Middle frontal gyrus (tissue), 1 donor: ENCODE measurements around the gene PSMB7.
A peak's percentile ranks its signal among the peaks of the same experiment; 100 is the strongest.

Source experiments
- DNase-seq: peaks from one replicate; pipeline ENCODE4 v3.0.0-alpha.2; 2015; ENCODE audit warnings: low spot score; ENCODE audit errors: extremely low spot score

The PSMB7 gene

DNA sequence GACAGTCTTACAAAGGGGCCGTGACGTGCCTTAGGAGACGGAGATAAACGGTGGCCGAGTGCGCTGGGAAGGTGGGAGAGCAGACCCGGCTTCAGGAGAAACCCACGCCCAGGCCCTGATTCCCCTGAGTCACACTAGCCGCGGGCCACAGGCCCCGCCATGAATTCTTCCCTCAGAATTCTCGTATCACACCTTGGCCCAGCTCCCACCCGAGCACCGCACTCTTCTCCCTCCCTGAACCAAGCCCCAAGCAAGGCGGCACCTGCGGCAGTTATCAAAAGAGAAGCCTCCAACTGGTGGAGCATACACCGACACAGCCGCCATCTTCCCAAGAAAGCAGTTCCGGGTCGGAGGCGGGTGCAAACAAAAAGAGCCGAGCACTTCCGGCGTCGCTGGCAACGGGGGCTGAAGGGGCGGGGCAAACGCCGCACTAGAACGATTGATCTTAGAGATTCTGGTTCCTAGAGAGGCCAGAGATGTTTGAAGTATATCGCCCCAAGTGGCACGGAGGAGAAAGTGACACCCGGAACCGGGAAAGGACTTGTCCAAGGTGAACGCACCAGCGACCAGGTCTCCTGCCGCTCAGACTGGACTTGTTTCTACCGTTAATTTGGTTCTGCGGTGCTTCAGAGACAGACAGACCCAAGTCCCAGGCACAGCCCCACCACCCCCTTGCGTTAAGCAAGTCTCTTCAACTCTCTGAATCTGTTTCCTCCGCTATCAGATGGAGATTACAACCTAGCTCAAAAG lies at the start of gene PSMB7:
PSMB7 (minus strand) TSS at position 341 of the 750 bp plus-strand sequence; CDS start at position 324, 17 bp downstream.
- peak; percentile 93 for DNase-seq

GRCh38 chr9:124462739-124463138 lies 47.5 kb upstream of the PSMB7 start:
- DNase-seq: no peak

DNA sequence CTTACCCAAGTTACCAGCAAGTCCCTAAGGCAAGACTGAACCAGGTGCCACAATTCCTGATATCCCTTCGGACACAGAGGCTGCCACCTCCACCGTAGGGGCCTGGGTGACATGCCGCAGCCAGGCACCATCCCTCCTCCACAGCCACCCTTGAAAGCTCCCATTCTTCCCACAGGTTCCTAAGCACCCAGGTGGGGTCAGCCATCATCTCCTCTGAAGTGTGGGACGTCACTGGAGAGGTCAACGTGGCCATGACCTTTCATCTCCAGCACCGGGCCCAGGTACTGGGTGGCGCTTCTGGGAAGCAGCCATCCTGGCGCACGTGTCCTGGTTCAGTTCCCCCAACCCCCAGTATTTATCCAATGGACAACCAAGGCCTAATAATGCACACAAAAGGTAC lies 43.2 kb upstream of the PSMB7 start:
- no peak for DNase-seq

- no peak for DNase-seq
Observed at GRCh38 chr9:124457887-124458431, 42.7 kb upstream of the PSMB7 start.

DNA sequence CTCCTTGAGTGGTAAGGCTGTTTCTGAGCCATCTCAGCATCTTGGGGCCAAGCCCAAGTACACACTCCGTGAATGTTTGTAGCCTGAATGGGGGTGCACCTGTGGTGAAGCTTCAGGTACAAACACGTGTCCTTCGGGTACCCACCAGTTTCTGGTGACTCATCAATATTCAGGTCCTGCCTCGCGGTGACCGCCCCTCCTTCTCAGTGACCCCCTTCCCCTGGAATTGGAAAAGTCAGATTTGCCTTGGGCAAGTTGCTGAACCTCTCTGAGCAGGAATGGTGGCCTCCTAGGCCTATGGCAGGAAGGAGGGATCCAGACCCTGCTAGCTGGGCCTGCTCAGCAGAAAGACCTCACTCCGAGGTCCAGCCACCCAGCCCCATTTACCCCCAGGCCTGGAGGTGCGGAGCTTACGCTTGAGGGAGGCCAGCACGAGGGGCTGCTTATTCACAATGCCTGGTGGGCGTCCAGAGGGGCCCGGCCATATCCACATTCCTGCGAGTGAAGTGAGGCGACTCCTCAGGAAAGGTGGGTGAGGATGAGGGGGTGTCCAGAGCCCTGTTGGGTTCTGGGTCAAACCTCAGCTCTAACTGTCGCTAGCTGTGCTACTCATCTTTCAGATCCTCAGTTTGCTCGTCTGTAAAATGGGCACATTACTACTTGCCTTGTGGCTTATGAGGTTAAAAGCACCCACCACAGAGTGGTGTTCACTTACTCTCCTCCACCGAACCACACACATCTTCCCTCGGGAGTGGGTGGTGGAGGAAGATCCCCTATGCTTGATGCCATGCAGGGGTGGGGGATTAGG lies 42.0 kb upstream of the PSMB7 start:
- DNase-seq: no peak

DNA sequence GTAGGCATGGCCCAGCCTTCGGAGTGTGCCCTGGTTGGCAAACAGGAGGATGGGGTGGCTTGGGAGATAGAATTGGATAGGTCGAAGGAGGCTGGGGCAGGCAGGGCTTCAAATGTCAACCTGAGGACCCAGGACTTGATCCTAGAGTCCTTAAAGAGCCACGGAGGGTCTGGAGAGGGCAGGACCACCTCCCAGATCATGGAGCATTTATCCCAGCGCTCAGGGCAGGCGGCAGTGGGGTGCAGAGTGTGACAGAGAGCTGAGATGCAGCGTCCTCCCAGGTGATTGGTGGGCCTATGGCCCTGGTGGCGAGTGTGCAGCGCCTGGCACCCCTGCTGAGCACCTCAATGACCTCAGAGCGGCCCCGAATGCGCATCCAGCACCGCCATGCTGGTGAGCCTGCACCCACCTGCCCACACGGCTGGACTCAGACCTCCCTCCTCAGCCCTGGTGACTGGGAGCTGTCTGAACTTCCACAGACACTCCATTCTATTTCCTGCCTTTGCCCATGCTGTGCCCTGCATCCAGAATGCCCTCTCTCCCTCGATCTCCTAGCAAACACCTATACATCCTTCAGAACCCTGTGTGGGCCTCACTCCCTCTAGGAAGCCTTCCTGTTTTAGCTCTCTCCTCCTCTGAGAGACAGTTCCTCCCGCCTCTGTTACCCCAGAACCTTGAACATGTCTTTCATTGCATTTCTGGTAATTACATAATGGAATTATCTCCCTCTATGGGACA lies 41.3 kb upstream of the PSMB7 start:
- no peak for DNase-seq

- DNase-seq: no peak
Observed at GRCh38 chr9:124455820-124456219, 40.6 kb upstream of the PSMB7 start.

GRCh38 chr9:124454791-124455443 lies 39.7 kb upstream of the PSMB7 start:
- no peak for DNase-seq

DNA sequence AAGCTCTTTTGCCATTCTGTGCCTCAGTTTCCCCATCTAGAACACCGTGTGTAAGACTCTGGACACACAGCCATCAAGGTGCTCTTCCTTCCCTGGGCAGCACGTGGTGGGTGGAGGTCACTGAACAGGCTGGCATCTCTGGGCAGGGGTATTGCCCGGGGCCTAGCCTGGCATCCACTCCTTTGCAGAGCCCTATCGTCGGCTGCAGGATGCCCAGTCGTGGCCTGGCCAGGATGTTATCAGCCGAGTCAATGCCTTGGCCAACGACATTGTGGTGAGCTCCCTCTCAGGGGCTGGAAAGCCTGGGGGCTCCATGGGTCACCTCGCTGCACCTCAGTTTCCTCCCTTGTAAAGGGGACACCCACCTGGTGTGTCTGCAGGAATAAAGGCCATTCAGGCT lies 39.1 kb upstream of the PSMB7 start:
- no peak for DNase-seq

DNA sequence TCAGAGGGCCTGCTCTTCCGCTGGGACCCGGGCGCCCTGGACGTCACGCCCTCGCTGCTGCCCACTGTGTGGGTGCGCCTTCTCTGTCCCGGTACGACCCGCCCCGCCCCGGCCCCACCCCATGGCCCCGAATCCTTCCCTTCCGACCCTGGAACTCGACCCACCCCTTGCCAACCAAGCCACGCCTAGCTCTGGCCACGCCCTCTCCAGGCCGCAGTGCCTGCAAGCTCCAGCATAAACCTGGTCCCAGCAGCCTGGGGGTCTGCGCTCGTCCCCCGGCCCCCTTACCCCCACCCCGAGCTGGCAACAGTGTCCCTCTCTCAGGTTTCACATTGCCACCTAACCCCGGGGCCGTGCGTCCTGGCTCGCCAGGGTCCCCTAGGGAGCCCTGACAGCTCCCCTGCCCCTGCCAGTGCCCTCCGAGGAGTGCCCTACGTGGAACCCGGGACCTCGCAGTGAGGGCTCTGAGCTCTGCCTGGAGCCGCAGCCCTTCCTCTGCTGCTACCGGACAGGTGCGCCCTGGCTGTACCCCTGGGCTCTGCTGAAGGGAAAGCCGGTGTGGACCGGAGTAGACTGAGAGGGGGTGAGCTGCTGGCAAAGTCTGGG lies 38.4 kb upstream of the PSMB7 start:
- no peak for DNase-seq

DNA sequence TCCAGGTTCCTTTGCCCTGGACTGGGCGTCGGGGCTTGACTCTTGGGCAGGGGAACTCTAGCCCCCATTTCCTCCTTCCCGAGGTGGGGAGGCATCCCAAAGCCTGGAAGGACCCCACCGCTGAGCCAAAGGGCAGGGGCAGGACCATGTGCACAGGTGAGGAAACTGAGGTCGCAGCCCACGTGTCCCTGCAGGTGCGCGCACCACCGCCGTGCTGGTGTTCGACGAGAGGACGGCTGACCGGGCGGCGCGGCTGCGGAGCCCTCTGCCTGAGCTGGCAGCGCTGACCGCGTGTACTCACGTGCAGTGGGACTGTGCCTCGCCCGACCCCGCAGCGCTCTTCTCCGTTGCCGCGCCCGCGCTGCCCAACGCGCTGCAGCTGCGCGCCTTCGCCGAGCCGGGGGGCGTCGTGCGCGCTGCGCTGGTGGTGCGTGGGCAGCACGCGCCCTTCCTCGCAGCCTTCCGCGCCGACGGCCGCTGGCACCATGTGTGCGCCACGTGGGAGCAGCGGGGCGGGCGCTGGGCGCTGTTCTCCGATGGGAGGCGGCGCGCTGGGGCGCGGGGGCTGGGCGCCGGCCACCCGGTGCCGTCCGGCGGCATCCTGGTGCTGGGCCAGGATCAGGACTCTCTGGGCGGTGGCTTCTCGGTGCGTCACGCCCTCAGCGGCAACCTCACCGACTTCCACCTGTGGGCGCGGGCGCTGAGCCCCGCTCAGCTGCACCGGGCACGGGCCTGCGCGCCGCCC lies 37.8 kb upstream of the PSMB7 start:
- DNase-seq: no peak

GRCh38 chr9:124452326-124452725 lies 37.1 kb upstream of the PSMB7 start:
- DNase-seq: no peak

GRCh38 chr9:124450931-124451661 lies 35.9 kb upstream of the PSMB7 start:
- no peak for DNase-seq

- DNase-seq: no peak
Observed at GRCh38 chr9:124450241-124450924, 35.1 kb upstream of the PSMB7 start, which contains the start of gene ADGRD2. TSS of gene ADGRD2 (plus strand) at chr9:124450451. CDS start at chr9:124451667, 1,216 bp downstream.

DNA sequence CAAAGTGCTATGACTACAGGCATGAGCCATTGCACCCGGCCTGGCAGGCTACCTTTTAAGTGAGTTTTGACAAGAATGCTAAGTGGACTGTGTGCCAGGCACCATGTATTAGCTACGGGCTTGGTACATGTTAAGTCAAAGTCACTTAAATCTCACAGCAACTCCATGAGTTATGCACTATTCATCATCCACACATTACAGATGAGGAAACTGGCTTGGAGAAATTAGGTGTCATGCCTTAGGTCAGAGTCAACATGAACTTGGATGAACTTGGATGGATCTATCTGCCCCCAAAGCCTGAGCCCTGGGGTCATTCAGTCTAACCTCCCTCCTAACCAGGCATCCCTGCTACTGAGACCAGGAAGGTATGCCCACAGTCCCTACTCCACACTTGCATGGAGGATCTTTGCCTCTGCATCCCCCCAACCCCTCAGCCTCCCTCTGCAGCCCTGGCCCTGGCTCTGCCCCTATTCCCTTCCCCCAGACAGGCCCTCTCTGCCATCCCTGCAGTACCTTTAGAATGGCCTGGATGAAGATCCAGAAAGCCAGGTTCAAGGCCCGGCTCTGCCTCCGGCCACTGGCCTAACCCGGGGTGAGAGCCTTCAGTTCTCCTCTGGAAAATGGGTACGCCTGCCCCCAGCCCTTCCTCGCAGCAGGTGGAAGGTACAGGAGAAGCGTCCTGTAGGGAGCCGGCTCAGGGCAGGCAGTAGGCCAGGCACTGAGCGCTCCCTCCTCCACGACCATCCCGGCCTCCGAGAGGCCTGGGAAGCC lies 34.3 kb upstream of the PSMB7 start:
- no peak for DNase-seq

DNA sequence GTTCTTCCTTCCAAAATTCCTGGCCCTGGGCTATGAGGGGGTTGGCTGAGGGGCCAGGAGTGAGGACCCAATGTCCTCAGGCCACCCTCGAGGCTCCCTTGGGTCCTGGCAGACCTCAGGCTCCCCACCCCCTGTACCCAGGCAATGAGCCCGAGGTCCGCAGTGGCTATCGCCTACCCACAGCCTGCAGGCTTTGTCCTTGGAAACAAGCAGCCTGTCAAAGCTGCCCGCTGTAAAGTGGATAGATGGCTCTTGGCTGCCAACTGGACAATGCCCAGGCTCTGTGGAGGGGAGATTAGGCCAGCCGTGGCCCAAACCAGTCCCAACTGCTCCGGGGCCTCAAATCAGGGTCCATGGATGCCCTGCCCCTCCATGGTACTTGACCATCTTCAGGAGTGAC lies 32.8 kb upstream of the PSMB7 start:
- no peak for DNase-seq

DNA sequence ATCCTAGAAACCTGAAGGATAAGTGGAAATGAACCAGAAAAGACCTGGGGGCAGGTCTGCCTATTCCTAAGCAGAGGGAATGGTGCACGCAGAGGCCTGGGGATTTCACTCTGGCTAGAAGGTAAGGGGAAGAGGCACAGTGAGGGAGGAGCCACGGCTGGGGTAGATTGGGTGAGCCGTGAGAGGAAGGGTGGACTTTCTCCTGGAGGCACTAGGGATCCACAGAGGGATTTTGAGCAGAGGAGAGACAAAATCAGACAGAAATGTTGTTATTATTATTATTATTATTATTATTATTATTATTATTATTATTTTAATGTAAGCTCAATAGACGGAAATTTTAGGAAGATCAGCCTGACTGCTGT lies 32.0 kb upstream of the PSMB7 start:
- no peak for DNase-seq

GRCh38 chr9:124444166-124444565 lies 28.9 kb upstream of the PSMB7 start:
- DNase-seq: no peak
